ENCODE results near the gene GPR21. TPM values are rescaled to one million over a fixed set of nuclear protein-coding genes. Genes with fewer than 3 reads are reported as not detected.

Gene GPR21
- total and polyA plus RNA-seq, 2 donors (not counting 1 experiment from before 2014, with no cell fraction given) = 0.66 to 1.2 TPM

- no peaks in the 10 kb centered on the region for H3K79me2 ChIP-seq (ENCODE audit: control insufficient read depth, insufficient read depth, low read length)
- no peak overlapping the region for H3K27ac ChIP-seq (ENCODE audit: insufficient read depth, low read length)
- no peak overlapping the region for H3K9ac ChIP-seq (ENCODE audit: insufficient read depth, low read length)
- no peaks in the 10 kb centered on the region for H3K36me3 ChIP-seq (ENCODE audit: control insufficient read depth, insufficient read depth, low read length)
- no peaks in the 10 kb centered on the region for H3K27me3 ChIP-seq (ENCODE audit: control insufficient read depth, insufficient read depth, low read length)
- no peak overlapping the region for H3K4me3 ChIP-seq (replicated peaks in 1 of 4; ENCODE audit: control extremely low read depth in 1 of 4, insufficient read depth in 1 of 4, low read depth in 3 of 4, low read length in 4 of 4)
- no peak overlapping the region for H3K4me2 ChIP-seq (ENCODE audit: extremely low read depth, insufficient read depth, low read length)
- no peak for TF ChIP-seq CTCF (conservative IDR thresholded peaks at IDR 0.05 in 1 of 2, IDR thresholded peaks at IDR 0.05 in 1 of 2; ENCODE audit: low read depth in 1 of 2, low read length in 2 of 2)
- H2AFZ ChIP-seq (ENCODE audit: low read length) = no peak overlapping the region
- DNase-seq (ENCODE audit: low read depth in 2 of 2) = peak; percentile 52 to 84
- no peaks in the 10 kb centered on the region for H4K20me1 ChIP-seq (ENCODE audit: control insufficient read depth, extremely low read depth, insufficient read depth, low read length)
- H3K4me1 ChIP-seq (ENCODE audit: control insufficient read depth, extremely low read depth, insufficient read depth, low read length) = no peaks in the 10 kb centered on the region
- no peaks in the 10 kb centered on the region for H3K9me3 ChIP-seq (ENCODE audit: control insufficient read depth, insufficient read depth, low read depth, low read length)
These were observed 16.2 kb downstream of the GPR21 start for GRCh38 chr9:123049589-123050222.

GRCh38 chr9:123053046-123053445 is 19.6 kb downstream of the GPR21 start:
- Histone ChIP-seq H3K27me3 (ENCODE audit: control insufficient read depth, insufficient read depth, low read length) (no peaks in the 10 kb centered on the region), H3K79me2 (ENCODE audit: control insufficient read depth, insufficient read depth, low read length) (no peaks in the 10 kb centered on the region), H3K4me1 (ENCODE audit: control insufficient read depth, extremely low read depth, insufficient read depth, low read length) (no peaks in the 10 kb centered on the region), H3K9ac (ENCODE audit: insufficient read depth, low read length) (no peak overlapping the region), H3K9me3 (ENCODE audit: control insufficient read depth, insufficient read depth, low read depth, low read length) (no peaks in the 10 kb centered on the region), H2AFZ (ENCODE audit: low read length) (no peak overlapping the region), H3K4me3 (replicated peaks in 1 of 4; ENCODE audit: control extremely low read depth in 1 of 4, insufficient read depth in 1 of 4, low read depth in 3 of 4, low read length in 4 of 4) (no peak overlapping the region), H4K20me1 (ENCODE audit: control insufficient read depth, extremely low read depth, insufficient read depth, low read length) (no peaks in the 10 kb centered on the region), H3K4me2 (ENCODE audit: extremely low read depth, insufficient read depth, low read length) (no peak overlapping the region), H3K27ac (ENCODE audit: insufficient read depth, low read length) (no peak overlapping the region), H3K36me3 (ENCODE audit: control insufficient read depth, insufficient read depth, low read length) (no peaks in the 10 kb centered on the region)
- no peak for TF ChIP-seq CTCF (conservative IDR thresholded peaks at IDR 0.05 in 1 of 2, IDR thresholded peaks at IDR 0.05 in 1 of 2; ENCODE audit: low read depth in 1 of 2, low read length in 2 of 2)
- TF ChIP-seq EZH2 (IDR thresholded peaks at IDR 0.05; ENCODE audit: low read length, missing control alignments) = no peak
- DNase-seq (ENCODE audit: low read depth in 2 of 2) = no peak

DNA sequence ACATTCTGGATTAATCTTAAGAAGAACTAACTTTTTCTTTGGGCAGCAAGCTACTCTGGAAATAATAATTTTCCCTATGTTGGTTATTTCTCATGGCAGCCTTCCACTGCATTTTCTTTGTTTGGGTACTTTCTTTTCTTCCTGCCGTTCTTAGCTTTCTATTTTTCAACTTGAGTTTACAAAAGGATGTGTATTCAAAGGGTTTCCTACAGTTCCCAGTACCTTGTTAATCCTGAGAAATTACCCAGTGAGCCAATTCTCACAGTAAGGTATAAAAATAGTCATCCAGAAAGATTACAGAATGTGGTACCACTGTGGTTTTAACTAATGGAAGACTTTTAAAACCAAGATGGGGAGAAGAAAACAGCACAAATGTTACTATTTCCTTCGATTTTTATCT is 20.2 kb downstream of the GPR21 start:
- Histone ChIP-seq H3K9me3 (ENCODE audit: control insufficient read depth, insufficient read depth, low read depth, low read length) (no peaks in the 10 kb centered on the region), H2AFZ (ENCODE audit: low read length) (no peak overlapping the region), H3K27ac (ENCODE audit: insufficient read depth, low read length) (no peak overlapping the region), H3K4me1 (ENCODE audit: control insufficient read depth, extremely low read depth, insufficient read depth, low read length) (no peaks in the 10 kb centered on the region), H3K4me2 (ENCODE audit: extremely low read depth, insufficient read depth, low read length) (no peak overlapping the region), H3K4me3 (replicated peaks in 1 of 4; ENCODE audit: control extremely low read depth in 1 of 4, insufficient read depth in 1 of 4, low read depth in 3 of 4, low read length in 4 of 4) (no peak overlapping the region), H3K36me3 (ENCODE audit: control insufficient read depth, insufficient read depth, low read length) (no peaks in the 10 kb centered on the region), H3K79me2 (ENCODE audit: control insufficient read depth, insufficient read depth, low read length) (no peaks in the 10 kb centered on the region), H3K9ac (ENCODE audit: insufficient read depth, low read length) (no peak overlapping the region), H3K27me3 (ENCODE audit: control insufficient read depth, insufficient read depth, low read length) (no peaks in the 10 kb centered on the region), H4K20me1 (ENCODE audit: control insufficient read depth, extremely low read depth, insufficient read depth, low read length) (no peaks in the 10 kb centered on the region)
- DNase-seq (ENCODE audit: low read depth in 2 of 2) = no peak
- TF ChIP-seq CTCF (conservative IDR thresholded peaks at IDR 0.05 in 1 of 2, IDR thresholded peaks at IDR 0.05 in 1 of 2; ENCODE audit: low read depth in 1 of 2, low read length in 2 of 2) (no peak), EZH2 (IDR thresholded peaks at IDR 0.05; ENCODE audit: low read length, missing control alignments) (no peak)

All from fibroblast of lung (primary cell).